IMR-90 (cell line): Measurements from ENCODE around the gene CRIP1.

ENCODE experiments used
- BHLHE40 ChIP-seq: fragments of 150-350 bp; IDR thresholded peaks from 2 replicates; pipeline ENCODE4 v1.6.1; 2016; ENCODE audit warnings: mild to moderate bottlenecking, low read depth, low read length
- CEBPB ChIP-seq: IDR thresholded peaks from 2 replicates; pipeline ENCODE4 v1.6.1; 2012; ENCODE audit warnings: low read depth, low read length, improper control_type of control experiment
- FOS ChIP-seq: fragments of 150-350 bp; IDR thresholded peaks from 2 replicates; pipeline ENCODE4 v1.6.1; 2016; ENCODE audit warnings: low read depth, low read length
- MAFK ChIP-seq: IDR thresholded peaks from 2 replicates; pipeline ENCODE4 v1.6.1; 2012; ENCODE audit warnings: low read depth, low read length, improper control_type of control experiment
- MAZ ChIP-seq: IDR thresholded peaks from 2 replicates; pipeline ENCODE4 v1.6.1; 2012; ENCODE audit warnings: low read depth, mild to moderate bottlenecking, low read length, improper control_type of control experiment, moderate library complexity, borderline replicate concordance
- MXI1 ChIP-seq: IDR thresholded peaks from 2 replicates; pipeline ENCODE4 v1.6.1; 2012; ENCODE audit warnings: low read depth, mild to moderate bottlenecking, low read length, moderate library complexity, borderline replicate concordance
- NFE2L2 ChIP-seq: fragments of 150-350 bp; IDR thresholded peaks from 2 replicates; pipeline ENCODE4 v1.6.1; 2016; ENCODE audit warnings: low read depth, mild to moderate bottlenecking, low read length
- POLR2A ChIP-seq: IDR thresholded peaks from 2 replicates; pipeline ENCODE4 v1.6.1; 2012; ENCODE audit warnings: mild to moderate bottlenecking, low read depth, low read length
- RAD21 ChIP-seq: IDR thresholded peaks from 2 replicates; pipeline ENCODE4 v1.6.1; 2012; ENCODE audit warnings: low read length, improper control_type of control experiment
- RFX5 ChIP-seq: IDR thresholded peaks from 2 replicates; pipeline ENCODE4 v1.8.0; 2012; ENCODE audit warnings: low read depth, mild to moderate bottlenecking, low read length, moderate library complexity
- SMC3 ChIP-seq: fragments of 150-350 bp; IDR thresholded peaks from 2 replicates; pipeline ENCODE4 v1.6.1; 2016; ENCODE audit warnings: low read depth, mild to moderate bottlenecking, antibody characterized with exemption, low read length, moderate library complexity
- TF ChIP-seq, protein P1 (sequence below): fragments of 150-350 bp; IDR thresholded peaks from 2 replicates; pipeline ENCODE4 v1.6.1; 2016; ENCODE audit warnings: low read depth, mild to moderate bottlenecking, low read length, moderate library complexity, borderline replicate concordance
- TF ChIP-seq, protein P2 (sequence below): conservative IDR thresholded peaks from 2 replicates; pipeline ENCODE4 v1.5.1; 2012; ENCODE audit warnings: mild to moderate bottlenecking, low read depth, low read length, improper control_type of control experiment
- TF ChIP-seq, protein P3 (sequence below): fragments of 150-350 bp; IDR thresholded peaks from 2 replicates; pipeline ENCODE4 v1.6.1; 2017; ENCODE audit warnings: mild to moderate bottlenecking, antibody characterized with exemption, low read length, low read depth

DNA sequence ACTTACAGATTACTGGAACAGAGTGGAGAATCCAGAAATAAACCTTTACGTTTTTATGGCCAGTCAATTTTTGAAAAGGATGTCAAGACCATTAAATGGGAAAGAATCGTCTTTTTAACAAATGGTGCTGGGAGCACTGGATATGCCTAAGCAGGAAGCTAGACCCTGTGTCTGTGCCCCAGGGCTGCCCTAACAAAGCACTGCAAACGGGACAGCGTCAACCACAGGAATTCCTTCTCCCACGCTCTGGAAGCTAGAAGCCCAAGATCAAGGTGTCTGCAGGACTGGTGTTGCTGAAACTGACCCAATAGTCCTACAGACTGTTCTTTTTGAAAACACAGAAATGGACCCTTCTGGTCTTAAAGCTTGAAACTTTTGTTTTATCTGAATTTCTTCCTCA lies 30.4 kb downstream of the CRIP1 start:
- TF ChIP-seq, protein P1, sequence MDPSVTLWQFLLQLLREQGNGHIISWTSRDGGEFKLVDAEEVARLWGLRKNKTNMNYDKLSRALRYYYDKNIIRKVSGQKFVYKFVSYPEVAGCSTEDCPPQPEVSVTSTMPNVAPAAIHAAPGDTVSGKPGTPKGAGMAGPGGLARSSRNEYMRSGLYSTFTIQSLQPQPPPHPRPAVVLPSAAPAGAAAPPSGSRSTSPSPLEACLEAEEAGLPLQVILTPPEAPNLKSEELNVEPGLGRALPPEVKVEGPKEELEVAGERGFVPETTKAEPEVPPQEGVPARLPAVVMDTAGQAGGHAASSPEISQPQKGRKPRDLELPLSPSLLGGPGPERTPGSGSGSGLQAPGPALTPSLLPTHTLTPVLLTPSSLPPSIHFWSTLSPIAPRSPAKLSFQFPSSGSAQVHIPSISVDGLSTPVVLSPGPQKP = no peak
- TF ChIP-seq MAZ (no peak), RAD21 (no peak), POLR2A (no peak), MAFK (no peak), CEBPB (no peak), BHLHE40 (no peak), SMC3 (no peak), MXI1 (no peak), RFX5 (no peak), NFE2L2 (no peak), FOS (no peak)
- TF ChIP-seq, protein P2, sequence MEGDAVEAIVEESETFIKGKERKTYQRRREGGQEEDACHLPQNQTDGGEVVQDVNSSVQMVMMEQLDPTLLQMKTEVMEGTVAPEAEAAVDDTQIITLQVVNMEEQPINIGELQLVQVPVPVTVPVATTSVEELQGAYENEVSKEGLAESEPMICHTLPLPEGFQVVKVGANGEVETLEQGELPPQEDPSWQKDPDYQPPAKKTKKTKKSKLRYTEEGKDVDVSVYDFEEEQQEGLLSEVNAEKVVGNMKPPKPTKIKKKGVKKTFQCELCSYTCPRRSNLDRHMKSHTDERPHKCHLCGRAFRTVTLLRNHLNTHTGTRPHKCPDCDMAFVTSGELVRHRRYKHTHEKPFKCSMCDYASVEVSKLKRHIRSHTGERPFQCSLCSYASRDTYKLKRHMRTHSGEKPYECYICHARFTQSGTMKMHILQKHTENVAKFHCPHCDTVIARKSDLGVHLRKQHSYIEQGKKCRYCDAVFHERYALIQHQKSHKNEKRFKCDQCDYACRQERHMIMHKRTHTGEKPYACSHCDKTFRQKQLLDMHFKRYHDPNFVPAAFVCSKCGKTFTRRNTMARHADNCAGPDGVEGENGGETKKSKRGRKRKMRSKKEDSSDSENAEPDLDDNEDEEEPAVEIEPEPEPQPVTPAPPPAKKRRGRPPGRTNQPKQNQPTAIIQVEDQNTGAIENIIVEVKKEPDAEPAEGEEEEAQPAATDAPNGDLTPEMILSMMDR = no peak
- TF ChIP-seq, protein P3, sequence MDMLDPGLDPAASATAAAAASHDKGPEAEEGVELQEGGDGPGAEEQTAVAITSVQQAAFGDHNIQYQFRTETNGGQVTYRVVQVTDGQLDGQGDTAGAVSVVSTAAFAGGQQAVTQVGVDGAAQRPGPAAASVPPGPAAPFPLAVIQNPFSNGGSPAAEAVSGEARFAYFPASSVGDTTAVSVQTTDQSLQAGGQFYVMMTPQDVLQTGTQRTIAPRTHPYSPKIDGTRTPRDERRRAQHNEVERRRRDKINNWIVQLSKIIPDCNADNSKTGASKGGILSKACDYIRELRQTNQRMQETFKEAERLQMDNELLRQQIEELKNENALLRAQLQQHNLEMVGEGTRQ = no peak
